ENCODE measurements around the gene ZNF497. TPM values are rescaled to one million over a fixed set of nuclear protein-coding genes. Genes with fewer than 3 reads are reported as not detected.
A peak's percentile ranks its signal among the peaks of the same experiment; 100 is the strongest.

ZNF497 gene
- total and polyA plus RNA-seq, 10 of the 15 experiments (the other 5 are each of a cell fraction or from before 2014, with no cell fraction given) = 0.09 to 0.82 (median 0.28) TPM

DNA sequence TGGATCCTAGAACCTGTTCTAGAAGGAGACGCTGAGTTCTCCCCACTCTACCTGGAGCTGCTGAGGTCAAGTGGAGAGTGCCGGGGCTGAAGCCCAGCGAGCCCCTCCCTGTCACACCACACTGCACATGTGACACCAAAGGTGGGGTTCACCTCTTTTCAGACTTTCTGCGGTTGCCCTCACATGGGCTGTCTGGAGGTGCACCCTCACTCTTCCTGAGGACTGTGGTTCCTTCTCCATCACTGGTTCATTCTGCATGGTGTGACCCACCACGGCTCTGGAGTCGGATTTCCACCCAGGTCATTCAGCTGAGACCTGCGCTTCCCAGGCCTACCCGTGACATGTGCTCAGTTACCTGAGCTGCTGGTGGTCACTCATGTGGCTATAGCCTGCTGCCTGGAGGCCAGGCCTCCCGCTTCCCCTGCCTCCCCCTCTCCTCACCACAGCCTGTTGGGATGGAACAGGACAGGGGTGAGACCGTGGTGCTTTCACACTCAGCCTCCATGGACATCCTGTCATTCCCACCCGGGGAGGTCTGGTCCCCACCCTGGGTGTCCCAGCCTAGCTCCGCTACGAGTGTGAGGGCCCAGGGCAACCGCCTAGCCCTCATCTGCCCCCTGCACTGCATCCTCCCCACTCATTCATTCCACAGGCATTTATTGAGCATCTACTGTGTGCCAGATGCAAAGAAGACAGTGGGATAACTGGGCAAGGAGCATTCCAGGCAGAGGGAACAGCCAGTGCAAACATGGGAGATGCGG is 8.7 kb downstream of the ZNF497 start:
- ChIA-PET RAD21 (ENCODE audit: unreplicated experiment) (no interaction called here), POLR2A (no interaction called here), CTCF (no interaction called here), SMC1A (ENCODE audit: uncharacterized antibody, unreplicated experiment) (no interaction called here)
- in situ Hi-C loops (cut with MboI) = no loop called here
- no peak overlapping the region for H2AFZ ChIP-seq (ENCODE audit: control insufficient read depth, low read depth, low read length)
- peaks cover 2% of the 10 kb centered on the region; the same call in 1 of the 3 replicates for H3K9me3 ChIP-seq (replicated peaks; ENCODE audit: control insufficient read depth, insufficient read depth, low read length)
- no peaks in the 10 kb centered on the region for H3K27me3 ChIP-seq (replicated peaks in 1 of 2; ENCODE audit: control insufficient read depth in 2 of 2, insufficient read depth in 2 of 2, low read length in 1 of 2)
- no TSS peak for BruUV-seq (replicated peaks)
- intact Hi-C loops (cut with micrococcal nuclease; ENCODE audit: unreplicated experiment) = no loop called here
- H3K79me2 ChIP-seq (ENCODE audit: control insufficient read depth, insufficient read depth, low read length) = no peaks in the 10 kb centered on the region
- ATAC-seq (no peak), DNase-seq (ENCODE audit: low read depth, low spot score) (no peak), FAIRE-seq (no peak)
- no peak for TF ChIP-seq FOS (IDR thresholded peaks at IDR 0.05; ENCODE audit: borderline replicate concordance, extremely low read depth, insufficient read length)
- TF ChIP-seq POLR2A (IDR thresholded peaks at IDR 0.05; ENCODE audit: low read depth, low read length) = 0 out of 2 replicates have a peak, but pooled peaks have one; percentile 11
- TF ChIP-seq, protein P1, sequence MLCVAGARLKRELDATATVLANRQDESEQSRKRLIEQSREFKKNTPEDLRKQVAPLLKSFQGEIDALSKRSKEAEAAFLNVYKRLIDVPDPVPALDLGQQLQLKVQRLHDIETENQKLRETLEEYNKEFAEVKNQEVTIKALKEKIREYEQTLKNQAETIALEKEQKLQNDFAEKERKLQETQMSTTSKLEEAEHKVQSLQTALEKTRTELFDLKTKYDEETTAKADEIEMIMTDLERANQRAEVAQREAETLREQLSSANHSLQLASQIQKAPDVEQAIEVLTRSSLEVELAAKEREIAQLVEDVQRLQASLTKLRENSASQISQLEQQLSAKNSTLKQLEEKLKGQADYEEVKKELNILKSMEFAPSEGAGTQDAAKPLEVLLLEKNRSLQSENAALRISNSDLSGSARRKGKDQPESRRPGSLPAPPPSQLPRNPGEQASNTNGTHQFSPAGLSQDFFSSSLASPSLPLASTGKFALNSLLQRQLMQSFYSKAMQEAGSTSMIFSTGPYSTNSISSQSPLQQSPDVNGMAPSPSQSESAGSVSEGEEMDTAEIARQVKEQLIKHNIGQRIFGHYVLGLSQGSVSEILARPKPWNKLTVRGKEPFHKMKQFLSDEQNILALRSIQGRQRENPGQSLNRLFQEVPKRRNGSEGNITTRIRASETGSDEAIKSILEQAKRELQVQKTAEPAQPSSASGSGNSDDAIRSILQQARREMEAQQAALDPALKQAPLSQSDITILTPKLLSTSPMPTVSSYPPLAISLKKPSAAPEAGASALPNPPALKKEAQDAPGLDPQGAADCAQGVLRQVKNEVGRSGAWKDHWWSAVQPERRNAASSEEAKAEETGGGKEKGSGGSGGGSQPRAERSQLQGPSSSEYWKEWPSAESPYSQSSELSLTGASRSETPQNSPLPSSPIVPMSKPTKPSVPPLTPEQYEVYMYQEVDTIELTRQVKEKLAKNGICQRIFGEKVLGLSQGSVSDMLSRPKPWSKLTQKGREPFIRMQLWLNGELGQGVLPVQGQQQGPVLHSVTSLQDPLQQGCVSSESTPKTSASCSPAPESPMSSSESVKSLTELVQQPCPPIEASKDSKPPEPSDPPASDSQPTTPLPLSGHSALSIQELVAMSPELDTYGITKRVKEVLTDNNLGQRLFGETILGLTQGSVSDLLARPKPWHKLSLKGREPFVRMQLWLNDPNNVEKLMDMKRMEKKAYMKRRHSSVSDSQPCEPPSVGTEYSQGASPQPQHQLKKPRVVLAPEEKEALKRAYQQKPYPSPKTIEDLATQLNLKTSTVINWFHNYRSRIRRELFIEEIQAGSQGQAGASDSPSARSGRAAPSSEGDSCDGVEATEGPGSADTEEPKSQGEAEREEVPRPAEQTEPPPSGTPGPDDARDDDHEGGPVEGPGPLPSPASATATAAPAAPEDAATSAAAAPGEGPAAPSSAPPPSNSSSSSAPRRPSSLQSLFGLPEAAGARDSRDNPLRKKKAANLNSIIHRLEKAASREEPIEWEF (IDR thresholded peaks at IDR 0.05; ENCODE audit: insufficient replicate concordance, low read depth, low read length) = no peak
- no peak for TF ChIP-seq ATF7 (IDR thresholded peaks at IDR 0.05; ENCODE audit: low read depth)
- TF ChIP-seq ZNF207 (IDR thresholded peaks at IDR 0.05; ENCODE audit: borderline replicate concordance) = no peak
- TF ChIP-seq RCOR1 (conservative IDR thresholded peaks at IDR 0.05; ENCODE audit: low read depth, low read length) = no peak
- no peak for TF ChIP-seq MTA3 (IDR thresholded peaks at IDR 0.05; ENCODE audit: borderline replicate concordance, low read length)
- TF ChIP-seq ZNF24 (IDR thresholded peaks at IDR 0.05) = no peak
- TF ChIP-seq ZBED1 (IDR thresholded peaks at IDR 0.05; ENCODE audit: borderline replicate concordance) = no peak
- no peaks in the 10 kb centered on the region; the same call in none of the 2 replicates for H3K4me1 ChIP-seq (ENCODE audit: control insufficient read depth, insufficient read depth, low read length)
- H3K9ac ChIP-seq (ENCODE audit: control insufficient read depth, insufficient read depth, low read length) = no peak overlapping the region
- WGBS (ENCODE audit: insufficient coverage, insufficient replicate concordance, low lambda C conversion rate, missing lambda C conversion rate) = 73% methylated on average over 15 of the region's 15 CpGs
- H3K27ac ChIP-seq (ENCODE audit: control insufficient read depth, insufficient read depth) = no peak overlapping the region
- no peak overlapping the region for H3K4me3 ChIP-seq
- no peaks in the 10 kb centered on the region for H4K20me1 ChIP-seq (ENCODE audit: control insufficient read depth, insufficient read depth)
- no peak overlapping the region for H3K4me2 ChIP-seq (ENCODE audit: control insufficient read depth, insufficient read depth)
- no peaks in the 10 kb centered on the region for H3K36me3 ChIP-seq (ENCODE audit: control insufficient read depth in 2 of 2, insufficient read depth in 2 of 2, low read length in 1 of 2)

Data from GM12878 (cell line).